ENCODE results near the gene KCNMB2. TPM values are rescaled to one million over a fixed set of nuclear protein-coding genes. Genes with fewer than 3 reads are reported as not detected.
A peak's percentile ranks its signal among the peaks of the same experiment; 100 is the strongest.
"Not testable (repeated sequence)": the region's sequence is repeated elsewhere in the genome, so short reads cannot be mapped to it uniquely, and the experiment has no call there.

Gene KCNMB2
- total RNA-seq, 2 donors from 2014 or later, result 0.42 to 0.72 TPM

DNA sequence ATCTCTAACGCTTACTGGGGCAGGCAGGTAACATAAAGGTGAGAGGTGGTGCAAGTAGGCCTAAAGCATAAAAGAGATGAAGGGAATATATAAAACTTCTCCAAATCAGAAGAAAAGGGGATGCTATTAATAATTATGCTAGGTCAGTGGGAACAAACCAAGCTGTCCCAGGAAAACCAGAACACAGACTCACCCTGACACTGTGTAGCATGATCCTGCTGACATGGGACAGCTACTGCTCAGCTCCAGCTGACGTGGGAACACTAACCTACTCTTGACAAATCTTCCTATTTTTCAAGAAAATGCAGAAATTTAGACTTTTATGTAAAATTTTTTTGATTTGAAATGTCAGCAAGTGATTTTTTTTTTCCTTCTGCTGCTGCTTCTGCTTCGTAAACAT is 203.5 kb downstream of the KCNMB2 start:
- Histone ChIP-seq H3K36me3 (no peaks in the 10 kb centered on the region), H3K4me3 (no peak overlapping the region), H3K9me3 (no peaks in the 10 kb centered on the region), H3K9ac (ENCODE audit: low read depth in 2 of 2, low read length in 2 of 2) (no peak overlapping the region), H3K4me1 (no peaks in the 10 kb centered on the region), H3K27ac (no peak overlapping the region), H3K27me3 (no peaks in the 10 kb centered on the region)
- TF ChIP-seq CTCF (IDR thresholded peaks at IDR 0.05), result no peak
- DNase-seq, result no peak
- intact Hi-C loops (cut with DNase I), result no loop called here

GRCh38 chr3:178741020-178741419 is 204.8 kb downstream of the KCNMB2 start:
- Histone ChIP-seq H3K36me3 (no peaks in the 10 kb centered on the region), H3K27ac (peak overlapping the region; percentile 22), H3K9ac (ENCODE audit: low read depth in 2 of 2, low read length in 2 of 2) (no peak overlapping the region), H3K4me1 (no peaks in the 10 kb centered on the region), H3K27me3 (no peaks in the 10 kb centered on the region), H3K9me3 (no peaks in the 10 kb centered on the region), H3K4me3 (no peak overlapping the region)
- DNase-seq, result no peak
- TF ChIP-seq CTCF (IDR thresholded peaks at IDR 0.05), result no peak
- intact Hi-C loops (cut with DNase I), result no loop called here

GRCh38 chr3:178743297-178743696 is 207.1 kb downstream of the KCNMB2 start:
- Histone ChIP-seq H3K9me3 (no peaks in the 10 kb centered on the region), H3K4me3 (no peak overlapping the region), H3K27me3 (no peaks in the 10 kb centered on the region), H3K9ac (ENCODE audit: low read depth in 2 of 2, low read length in 2 of 2) (no peak overlapping the region), H3K4me1 (no peaks in the 10 kb centered on the region), H3K36me3 (no peaks in the 10 kb centered on the region), H3K27ac (no peak overlapping the region)
- TF ChIP-seq CTCF (IDR thresholded peaks at IDR 0.05), result no peak
- intact Hi-C loops (cut with DNase I), result no loop called here
- DNase-seq, result no peak

DNA sequence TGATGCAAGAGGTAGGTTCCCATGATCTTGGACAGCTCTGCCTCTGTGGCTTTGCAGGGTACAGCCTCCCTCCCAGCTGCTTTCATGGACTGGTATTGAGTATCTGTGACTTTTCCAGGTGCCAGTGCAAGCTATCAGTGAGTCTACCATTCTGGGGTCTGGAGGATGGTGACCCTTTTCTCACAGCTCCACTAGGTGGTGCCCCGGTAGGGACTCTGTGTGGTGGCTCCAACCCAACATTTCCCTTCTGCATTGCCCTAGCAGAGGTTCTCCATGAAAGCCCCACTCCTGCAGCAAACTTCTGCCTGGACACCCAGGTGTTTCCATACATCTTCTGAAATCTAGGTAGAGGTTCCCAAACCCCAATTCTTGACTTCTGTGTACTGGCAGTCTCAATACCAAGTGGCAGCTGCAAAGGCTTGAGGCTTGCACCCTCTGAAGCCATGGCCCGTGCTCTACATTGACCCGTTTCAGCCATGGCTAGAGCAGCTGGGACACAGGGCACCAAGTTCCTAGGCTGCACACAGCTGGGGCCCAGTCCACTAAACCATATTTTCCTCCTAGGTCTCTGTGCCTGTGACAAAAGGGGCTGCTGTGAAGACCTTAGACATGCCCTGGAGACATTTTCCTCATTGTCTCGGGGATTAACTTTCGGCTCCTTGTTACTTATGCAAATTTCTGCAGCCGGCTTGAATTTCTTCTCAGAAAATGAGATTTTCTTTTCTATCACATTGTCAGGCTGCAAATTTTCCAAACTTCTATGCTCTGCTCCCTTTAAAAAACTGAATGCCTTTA is 209.8 kb downstream of the KCNMB2 start:
- H3K9ac ChIP-seq (ENCODE audit: low read depth in 2 of 2, low read length in 2 of 2); H3K27me3 ChIP-seq; intact Hi-C loops (cut with DNase I); H3K4me1 ChIP-seq; DNase-seq; H3K36me3 ChIP-seq; H3K27ac ChIP-seq; H3K4me3 ChIP-seq; H3K9me3 ChIP-seq: not testable (repeated sequence)

DNA sequence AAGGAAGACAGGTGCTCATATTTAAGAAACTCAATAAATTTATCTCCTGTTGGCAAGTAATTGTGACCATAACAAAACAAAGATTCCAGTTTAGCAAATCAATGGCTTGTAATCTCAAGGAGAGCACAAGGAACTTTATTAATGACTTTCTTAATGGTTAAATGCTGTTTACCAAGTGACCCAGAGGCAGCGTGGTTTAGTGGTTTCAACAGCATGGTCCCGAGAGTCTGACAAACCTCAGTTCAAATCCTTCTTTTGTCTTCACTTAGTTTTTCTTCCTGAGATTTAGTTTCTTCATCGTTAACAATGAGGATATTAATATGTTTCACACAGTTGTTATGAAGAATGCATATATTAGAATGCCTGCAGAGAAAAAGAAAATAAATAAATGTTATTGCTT is 212.6 kb downstream of the KCNMB2 start:
- intact Hi-C loops (cut with DNase I), result no loop called here
- Histone ChIP-seq H3K36me3 (no peaks in the 10 kb centered on the region), H3K4me1 (no peaks in the 10 kb centered on the region), H3K27me3 (no peaks in the 10 kb centered on the region), H3K9me3 (no peaks in the 10 kb centered on the region), H3K27ac (no peak overlapping the region), H3K9ac (ENCODE audit: low read depth in 2 of 2, low read length in 2 of 2) (no peak overlapping the region), H3K4me3 (no peak overlapping the region)
- DNase-seq, result no peak
- no peak for TF ChIP-seq CTCF (IDR thresholded peaks at IDR 0.05)

GRCh38 chr3:178749471-178749870 is 213.2 kb downstream of the KCNMB2 start:
- intact Hi-C loops (cut with DNase I), result no loop called here
- H3K9me3 ChIP-seq, result no peaks in the 10 kb centered on the region
- H3K4me1 ChIP-seq, result no peaks in the 10 kb centered on the region
- no peak for TF ChIP-seq CTCF (IDR thresholded peaks at IDR 0.05)
- H3K9ac ChIP-seq (ENCODE audit: low read depth in 2 of 2, low read length in 2 of 2), result no peak overlapping the region
- H3K27me3 ChIP-seq, result no peaks in the 10 kb centered on the region
- no peak overlapping the region for H3K4me3 ChIP-seq
- no peak overlapping the region for H3K27ac ChIP-seq
- H3K36me3 ChIP-seq, result no peaks in the 10 kb centered on the region
- DNase-seq, result no peak

All from colonic mucosa (tissue), 4 donors.